ENCODE measurements around the gene BSPRY. TPM values are rescaled to one million over a fixed set of nuclear protein-coding genes. Genes with fewer than 3 reads are reported as not detected.
"Not testable (repeated sequence)": the region's sequence is repeated elsewhere in the genome, so short reads cannot be mapped to it uniquely, and the experiment has no call there.

BSPRY gene
- total and polyA plus RNA-seq, 4 donors: 0.17 to 0.79 (median 0.54) TPM

GRCh38 chr9:113375057-113376023, 26.0 kb downstream of the BSPRY start:
- Histone ChIP-seq H3K36me3 (ENCODE audit: control insufficient read depth, insufficient read depth, low read length) (peaks cover 19% of the 10 kb centered on the region), H3K4me3 (ENCODE audit: low read depth, low read length) (no peak overlapping the region), H3K9me3 (ENCODE audit: control insufficient read depth, insufficient read depth, low read length) (no peaks in the 10 kb centered on the region), H3K27ac (ENCODE audit: low read depth, low read length) (no peak overlapping the region), H3K4me1 (ENCODE audit: control insufficient read depth, insufficient read depth, low read length) (peaks cover 19% of the 10 kb centered on the region), H3K27me3 (ENCODE audit: control insufficient read depth, insufficient read depth, low read length) (no peaks in the 10 kb centered on the region)
- no peak for DNase-seq (ENCODE audit: low read depth in 4 of 6, low spot score in 6 of 6)
- 96% methylated on average over 4 of the region's 6 CpGs for WGBS (ENCODE audit: insufficient coverage)

DNA sequence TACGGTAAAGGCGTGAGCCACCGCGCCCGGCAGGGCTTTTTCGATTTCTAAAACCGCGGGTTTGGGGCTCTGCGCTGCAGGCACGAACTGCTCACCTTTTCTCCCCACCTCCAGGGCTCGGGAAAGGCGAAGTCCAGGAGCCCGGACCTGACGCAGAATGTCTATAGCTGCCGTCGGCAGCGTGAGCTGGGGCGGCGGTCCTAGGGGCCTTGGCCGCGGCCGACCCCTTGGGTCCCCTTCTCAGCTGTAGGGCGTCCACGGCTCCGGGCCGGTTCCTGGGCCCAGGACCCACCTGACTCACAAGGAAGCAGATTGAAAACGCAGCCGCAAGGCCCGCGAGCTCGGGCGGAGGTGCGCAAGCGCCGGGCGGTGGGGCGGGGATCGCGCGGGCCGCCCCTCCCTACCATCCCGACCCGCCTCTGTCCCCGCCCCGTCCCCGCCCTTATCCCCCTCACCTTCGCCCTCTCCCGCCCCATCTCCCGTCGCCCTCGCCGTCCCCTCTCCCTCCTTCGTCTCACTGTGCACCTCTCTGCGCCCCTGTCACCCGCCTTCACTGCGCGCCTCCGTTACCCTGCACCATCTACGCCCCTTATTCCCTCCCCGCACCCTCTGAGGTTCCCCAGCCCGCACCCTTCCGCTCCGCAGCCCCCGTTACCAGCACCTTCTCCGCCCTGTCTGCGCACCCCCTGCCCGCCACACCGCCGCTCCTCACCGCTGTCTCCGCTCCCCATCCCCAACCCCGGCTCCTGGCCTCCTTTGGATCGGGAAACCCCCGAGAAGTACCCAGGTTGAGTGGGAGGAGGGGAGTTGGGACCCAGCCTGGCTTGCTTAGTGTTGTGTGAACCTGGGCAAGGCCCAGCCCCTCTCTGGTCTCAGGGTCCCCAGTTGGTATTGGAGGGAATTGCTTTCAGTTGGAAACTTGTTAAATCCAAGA, 27.6 kb downstream of the BSPRY start, which contains the start of gene HDHD3:
Gene HDHD3, minus strand, starts transcription at position 353 of the 934 bp plus-strand sequence. CDS start 2,632 bp downstream, outside the sequence.
- Histone ChIP-seq H3K36me3 (ENCODE audit: control insufficient read depth, insufficient read depth, low read length) (peaks cover 19% of the 10 kb centered on the region), H3K4me3 (ENCODE audit: low read depth, low read length) (peak within 1 kb of the TSS; percentile 89), H3K27ac (ENCODE audit: low read depth, low read length) (peak within 1 kb of the TSS; percentile 47), H3K4me1 (ENCODE audit: control insufficient read depth, insufficient read depth, low read length) (peaks cover 16% of the 10 kb centered on the region), H3K27me3 (ENCODE audit: control insufficient read depth, insufficient read depth, low read length) (no peaks in the 10 kb centered on the region), H3K9me3 (ENCODE audit: control insufficient read depth, insufficient read depth, low read length) (no peaks in the 10 kb centered on the region)
- DNase-seq (ENCODE audit: low read depth in 4 of 6, low spot score in 6 of 6): peak in 5 of 6 donors; percentile 38 to 95 (median 57)
- 0% methylated on average over 57 of the region's 74 CpGs for WGBS (ENCODE audit: insufficient coverage)

- H3K4me1 ChIP-seq (ENCODE audit: control insufficient read depth, insufficient read depth, low read length): peaks cover 15% of the 10 kb centered on the region
- not testable (repeated sequence) for H3K27me3 ChIP-seq (ENCODE audit: control insufficient read depth, insufficient read depth, low read length); H3K27ac ChIP-seq (ENCODE audit: low read depth, low read length); H3K4me3 ChIP-seq (ENCODE audit: low read depth, low read length); H3K36me3 ChIP-seq (ENCODE audit: control insufficient read depth, insufficient read depth, low read length); DNase-seq (ENCODE audit: low read depth in 4 of 6, low spot score in 6 of 6); H3K9me3 ChIP-seq (ENCODE audit: control insufficient read depth, insufficient read depth, low read length)
- WGBS (ENCODE audit: insufficient coverage): 57% methylated on average over 15 of the region's 24 CpGs
These were observed 29.9 kb downstream of the BSPRY start for GRCh38 chr9:113379094-113379828.

GRCh38 chr9:113379829-113380210, 30.5 kb downstream of the BSPRY start:
- not testable (repeated sequence) for DNase-seq (ENCODE audit: low read depth in 4 of 6, low spot score in 6 of 6); H3K9me3 ChIP-seq (ENCODE audit: control insufficient read depth, insufficient read depth, low read length); H3K36me3 ChIP-seq (ENCODE audit: control insufficient read depth, insufficient read depth, low read length); H3K27ac ChIP-seq (ENCODE audit: low read depth, low read length); H3K4me3 ChIP-seq (ENCODE audit: low read depth, low read length); H3K27me3 ChIP-seq (ENCODE audit: control insufficient read depth, insufficient read depth, low read length)
- peaks cover 15% of the 10 kb centered on the region for H3K4me1 ChIP-seq (ENCODE audit: control insufficient read depth, insufficient read depth, low read length)
- no CpG with 5 or more reads among the region's 2 CpGs for WGBS (ENCODE audit: insufficient coverage)

DNA sequence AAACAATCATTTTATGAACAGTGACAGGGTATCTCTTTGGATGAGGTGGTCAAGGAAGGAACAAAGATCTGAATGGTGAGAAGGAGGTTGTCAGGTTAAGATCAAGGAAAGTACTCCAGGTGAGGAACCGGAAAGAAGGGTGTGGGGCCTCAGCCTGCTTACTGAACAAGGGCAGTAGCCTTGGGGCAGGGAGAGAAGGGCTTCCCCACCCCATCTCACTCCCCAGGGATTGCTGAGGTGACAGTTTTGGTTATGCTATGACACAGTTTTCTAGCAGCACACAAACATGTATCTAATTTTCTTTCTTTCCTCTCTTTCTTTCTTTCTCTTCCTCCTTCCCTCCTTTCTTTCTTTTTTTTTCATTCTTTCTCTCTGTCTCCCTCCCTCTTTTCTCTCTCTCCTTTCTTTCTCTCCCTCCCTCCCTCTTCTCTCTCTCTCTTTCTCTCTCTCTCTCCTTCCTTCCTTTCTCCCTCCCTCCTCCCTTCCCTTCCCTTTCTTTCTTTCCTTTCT, 31.6 kb downstream of the BSPRY start:
- Histone ChIP-seq H3K36me3 (ENCODE audit: control insufficient read depth, insufficient read depth, low read length) (no peaks in the 10 kb centered on the region), H3K9me3 (ENCODE audit: control insufficient read depth, insufficient read depth, low read length) (no peaks in the 10 kb centered on the region), H3K4me3 (ENCODE audit: low read depth, low read length) (no peak overlapping the region), H3K27me3 (ENCODE audit: control insufficient read depth, insufficient read depth, low read length) (no peaks in the 10 kb centered on the region), H3K4me1 (ENCODE audit: control insufficient read depth, insufficient read depth, low read length) (peaks cover 12% of the 10 kb centered on the region), H3K27ac (ENCODE audit: low read depth, low read length) (no peak overlapping the region)
- DNase-seq (ENCODE audit: low read depth in 4 of 6, low spot score in 6 of 6): no peak
- WGBS (ENCODE audit: insufficient coverage): no CpG with 5 or more reads among the region's 1 CpG

DNA sequence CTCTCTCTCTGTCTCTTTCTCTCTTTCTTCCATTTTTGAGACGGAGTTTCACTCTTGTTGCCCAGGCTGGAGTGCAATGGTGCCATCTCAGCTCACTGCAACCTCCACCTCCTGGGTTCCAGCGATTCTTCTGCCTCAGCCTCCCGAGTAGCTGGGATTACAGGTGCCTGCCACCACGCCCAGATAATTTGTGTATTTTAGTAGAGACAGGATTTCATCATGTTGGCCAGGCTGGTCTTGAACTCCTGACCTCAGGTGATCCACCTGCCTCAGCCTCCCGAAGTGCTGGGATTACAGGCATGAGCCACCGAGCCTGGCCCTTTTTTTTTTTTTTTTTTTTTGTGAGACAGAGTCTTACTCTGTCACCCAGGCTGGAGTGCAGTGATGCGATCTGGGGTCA, 32.1 kb downstream of the BSPRY start:
- not testable (repeated sequence) for H3K27ac ChIP-seq (ENCODE audit: low read depth, low read length); H3K4me1 ChIP-seq (ENCODE audit: control insufficient read depth, insufficient read depth, low read length); H3K36me3 ChIP-seq (ENCODE audit: control insufficient read depth, insufficient read depth, low read length); H3K27me3 ChIP-seq (ENCODE audit: control insufficient read depth, insufficient read depth, low read length); H3K4me3 ChIP-seq (ENCODE audit: low read depth, low read length); H3K9me3 ChIP-seq (ENCODE audit: control insufficient read depth, insufficient read depth, low read length); DNase-seq (ENCODE audit: low read depth in 4 of 6, low spot score in 6 of 6)
- 78% methylated on average over 1 of the region's 7 CpGs for WGBS (ENCODE audit: insufficient coverage)

DNA sequence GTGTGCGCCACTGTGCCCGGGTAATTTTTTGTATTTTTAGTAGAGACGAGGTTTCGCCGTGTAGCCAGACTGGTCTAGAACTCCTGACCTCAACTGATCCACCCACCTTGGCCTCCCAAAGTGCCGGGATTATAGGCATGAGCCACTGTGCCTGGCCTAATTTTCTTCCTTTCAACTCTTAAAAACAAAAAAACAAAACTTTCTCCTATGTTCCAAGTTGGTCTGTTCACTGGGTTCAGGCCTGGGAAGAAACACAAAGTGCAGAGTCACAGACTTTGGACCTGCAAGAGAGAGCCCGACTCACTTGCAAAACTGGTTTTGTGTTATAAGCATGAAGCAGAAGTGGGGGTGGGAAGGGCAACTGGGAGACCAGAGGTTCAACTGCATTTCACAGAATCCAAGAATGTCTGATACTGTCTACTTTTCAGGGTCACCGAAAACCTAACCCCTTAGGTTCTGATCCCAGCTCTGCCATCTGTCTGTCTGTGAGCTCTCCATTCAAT, 32.6 kb downstream of the BSPRY start:
- WGBS (ENCODE audit: insufficient coverage): 88% methylated on average over 8 of the region's 8 CpGs
- no peak for DNase-seq (ENCODE audit: low read depth in 4 of 6, low spot score in 6 of 6)

GRCh38 chr9:113386571-113387393, 37.4 kb downstream of the BSPRY start:
- no peaks in the 10 kb centered on the region for H3K9me3 ChIP-seq (ENCODE audit: control insufficient read depth, insufficient read depth, low read length)
- H3K4me3 ChIP-seq (ENCODE audit: low read depth, low read length): no peak overlapping the region
- no peaks in the 10 kb centered on the region for H3K27me3 ChIP-seq (ENCODE audit: control insufficient read depth, insufficient read depth, low read length)
- peaks cover 49% of the 10 kb centered on the region for H3K36me3 ChIP-seq (ENCODE audit: control insufficient read depth, insufficient read depth, low read length)
- 95% methylated on average over 4 of the region's 4 CpGs for WGBS (ENCODE audit: insufficient coverage)
- no peaks in the 10 kb centered on the region for H3K4me1 ChIP-seq (ENCODE audit: control insufficient read depth, insufficient read depth, low read length)
- no peak for DNase-seq (ENCODE audit: low read depth in 4 of 6, low spot score in 6 of 6)
- H3K27ac ChIP-seq (ENCODE audit: low read depth, low read length): no peak overlapping the region

More for the DNA sequence above, 32.6 kb downstream of the BSPRY start:
- peaks cover 1% of the 10 kb centered on the region for H3K36me3 ChIP-seq (ENCODE audit: control insufficient read depth, insufficient read depth, low read length)
- no peaks in the 10 kb centered on the region for H3K9me3 ChIP-seq (ENCODE audit: control insufficient read depth, insufficient read depth, low read length)
- peaks cover 4% of the 10 kb centered on the region for H3K4me1 ChIP-seq (ENCODE audit: control insufficient read depth, insufficient read depth, low read length)
- no peak overlapping the region for H3K4me3 ChIP-seq (ENCODE audit: low read depth, low read length)
- H3K27me3 ChIP-seq (ENCODE audit: control insufficient read depth, insufficient read depth, low read length): no peaks in the 10 kb centered on the region
- no peak overlapping the region for H3K27ac ChIP-seq (ENCODE audit: low read depth, low read length)
